IMR-90 (cell line): ENCODE results near the gene FAM219A. TPM values are rescaled to one million over a fixed set of nuclear protein-coding genes. Genes with fewer than 3 reads are reported as not detected.

Experiments
- ATAC-seq: fragments of 200-7000 bp; cut with Tn5 transposase; 2 replicates; pipeline ENCODE4 v1.9.1; 2020; ENCODE audit warnings: low read depth, mild to moderate bottlenecking, moderate library complexity
- BruUV-seq: library from RNA; stranded (reverse); fragments of 400-500 nt; replicated peaks from 2 replicates; lab custom pipeline; 2021; lab: Mats Ljungman, UMichigan
- CTCF ChIA-PET: fragments of 300-600 bp; formaldehyde crosslinking; extraction: SDS; loops from one replicate; lab custom pipeline; 2021; ENCODE audit warnings: antibody characterized with exemption; lab: Yijun Ruan, JAX
- POLR2A ChIA-PET: fragments of 300-600 bp; sonication (Branson Sonifier 250); formaldehyde crosslinking; loops from one replicate; lab custom pipeline; 2022; ENCODE audit warnings: antibody characterized with exemption; ENCODE audit not compliant: unreplicated experiment; lab: Charles Lee
- DNase-seq: peaks from one replicate; pipeline ENCODE4 v3.0.0; 2013
- H2AFZ ChIP-seq: replicated peaks from 2 replicates; pipeline ENCODE3; 2013; ENCODE audit warnings: low read length, mild to moderate bottlenecking; ENCODE audit not compliant: poor library complexity
- H2AK5ac ChIP-seq: 2 replicates; pipeline ENCODE4 v1.6.1; 2013; ENCODE audit warnings: low read depth, low read length, inconsistent platforms
- H2AK9ac ChIP-seq: replicated peaks from 2 replicates; pipeline ENCODE3; 2013; ENCODE audit warnings: mild to moderate bottlenecking, low read depth, low read length, moderate library complexity; ENCODE audit not compliant: poor library complexity
- H2BK120ac ChIP-seq: 2 replicates; pipeline ENCODE4 v1.6.1; 2013; ENCODE audit warnings: low read depth, low read length, inconsistent platforms
- H2BK15ac ChIP-seq: 3 replicates; pipeline ENCODE4 v1.6.1; 2013; ENCODE audit warnings: low read depth, low read length, inconsistent platforms
- H2BK20ac ChIP-seq: 2 replicates; pipeline ENCODE4 v1.6.1; 2013; ENCODE audit warnings: low read depth, mild to moderate bottlenecking, inconsistent platforms, low read length, moderate library complexity
- H2BK5ac ChIP-seq: 2 replicates; pipeline ENCODE4 v1.6.1; 2013; ENCODE audit warnings: mild to moderate bottlenecking, low read depth, low read length, inconsistent platforms; ENCODE audit not compliant: poor library complexity, severe bottlenecking
- H3K14ac ChIP-seq: replicated peaks from 2 replicates; pipeline ENCODE4 v1.6.1; 2013; ENCODE audit warnings: low read depth, low read length, inconsistent platforms
- H3K18ac ChIP-seq: 2 replicates; pipeline ENCODE4 v1.6.1; 2013; ENCODE audit warnings: low read depth, low read length, control low read depth
- H3K23ac ChIP-seq: 2 replicates; pipeline ENCODE4 v1.6.1; 2013; ENCODE audit warnings: low read depth, low read length, inconsistent platforms
- H3K27ac ChIP-seq: 2 replicates; pipeline ENCODE4 v1.5.1; 2013; ENCODE audit warnings: mild to moderate bottlenecking, control low read depth, low read length; ENCODE audit not compliant: insufficient read depth
- H3K27me3 ChIP-seq: 2 replicates; pipeline ENCODE4 v1.6.1; 2013; ENCODE audit warnings: low read length; ENCODE audit not compliant: control insufficient read depth, insufficient read depth
- H3K36me3 ChIP-seq: 2 replicates; pipeline ENCODE4 v1.6.1; 2013; ENCODE audit warnings: low read length, mixed read lengths; ENCODE audit not compliant: control insufficient read depth, insufficient read depth
- H3K4ac ChIP-seq: 2 replicates; pipeline ENCODE4 v1.6.1; 2013; ENCODE audit warnings: low read depth, low read length, inconsistent platforms
- H3K4me1 ChIP-seq: 2 replicates; pipeline ENCODE4 v1.6.1; 2013; ENCODE audit warnings: low read length, mixed read lengths; ENCODE audit not compliant: control insufficient read depth, insufficient read depth
- H3K4me2 ChIP-seq: 2 replicates; pipeline ENCODE4 v1.6.1; 2013; ENCODE audit warnings: low read depth, mild to moderate bottlenecking, control low read depth, low read length, moderate library complexity
- H3K4me3 ChIP-seq: 2 replicates; pipeline ENCODE4 v1.5.1; 2013; ENCODE audit warnings: low read depth, mild to moderate bottlenecking, control low read depth, low read length, moderate library complexity; ENCODE audit not compliant: insufficient read depth
- H3K56ac ChIP-seq: 2 replicates; pipeline ENCODE4 v1.6.1; 2013; ENCODE audit warnings: low read length, inconsistent platforms; ENCODE audit not compliant: insufficient read depth; ENCODE audit errors: extremely low read depth
- H3K79me1 ChIP-seq, 2 experiments: 2 replicates each; pipeline ENCODE4 v1.6.1; 2013; ENCODE audit warnings: low read length in 2 of 2, inconsistent platforms in 1 of 2, low read depth in 1 of 2
- H3K9ac ChIP-seq: 2 replicates; pipeline ENCODE4 v1.6.1; 2013; ENCODE audit warnings: low read depth, low read length, control low read depth
- H3K9me1 ChIP-seq: 2 replicates; pipeline ENCODE4 v1.6.1; 2013; ENCODE audit warnings: low read length, inconsistent platforms; ENCODE audit not compliant: insufficient read depth
- H3K9me3 ChIP-seq: 2 replicates; pipeline ENCODE4 v1.6.1; 2013; ENCODE audit warnings: low read length; ENCODE audit not compliant: control insufficient read depth, insufficient read depth
- H4K20me1 ChIP-seq: 2 replicates; pipeline ENCODE4 v1.6.1; 2013; ENCODE audit warnings: low read length, inconsistent platforms; ENCODE audit not compliant: insufficient read depth
- H4K5ac ChIP-seq: 2 replicates; pipeline ENCODE4 v1.6.1; 2013; ENCODE audit warnings: mild to moderate bottlenecking, low read depth, low read length, control low read depth
- H4K8ac ChIP-seq, 2 experiments: 2 replicates each; pipeline ENCODE4 v1.6.1; 2013; ENCODE audit warnings: low read depth in 2 of 2, low read length in 2 of 2, control low read depth in 1 of 2, inconsistent platforms in 1 of 2
- H4K91ac ChIP-seq: 2 replicates; pipeline ENCODE4 v1.6.1; 2013; ENCODE audit warnings: low read depth, low read length, inconsistent platforms; ENCODE audit not compliant: insufficient read depth
- BHLHE40 ChIP-seq: fragments of 150-350 bp; IDR thresholded peaks from 2 replicates; pipeline ENCODE4 v1.6.1; 2016; ENCODE audit warnings: mild to moderate bottlenecking, low read depth, low read length
- CHD1 ChIP-seq: IDR thresholded peaks from 2 replicates; pipeline ENCODE4 v1.6.1; 2012; ENCODE audit warnings: low read depth, low read length, improper control_type of control experiment
- ELK1 ChIP-seq: fragments of 150-350 bp; IDR thresholded peaks from 2 replicates; pipeline ENCODE4 v1.6.1; 2016; ENCODE audit warnings: low read depth, mild to moderate bottlenecking, low read length, moderate library complexity, borderline replicate concordance
- MAFK ChIP-seq: IDR thresholded peaks from 2 replicates; pipeline ENCODE4 v1.6.1; 2012; ENCODE audit warnings: low read depth, low read length, improper control_type of control experiment
- MAZ ChIP-seq: IDR thresholded peaks from 2 replicates; pipeline ENCODE4 v1.6.1; 2012; ENCODE audit warnings: low read depth, mild to moderate bottlenecking, low read length, improper control_type of control experiment, moderate library complexity, borderline replicate concordance
- POLR2A ChIP-seq: IDR thresholded peaks from 2 replicates; pipeline ENCODE4 v1.6.1; 2012; ENCODE audit warnings: mild to moderate bottlenecking, low read depth, low read length
- RAD21 ChIP-seq: IDR thresholded peaks from 2 replicates; pipeline ENCODE4 v1.6.1; 2012; ENCODE audit warnings: low read length, improper control_type of control experiment
- USF2 ChIP-seq: fragments of 150-350 bp; IDR thresholded peaks from 2 replicates; pipeline ENCODE4 v1.6.1; 2017; ENCODE audit warnings: mild to moderate bottlenecking, antibody characterized with exemption, low read length, low read depth
- WGBS, 2 experiments: methylation state at CpG; one replicate each; pipeline versions ENCODE4 v1.1.5 to v1.1.7; 2013; ENCODE audit warnings: missing lambda C conversion rate in 2 of 2; ENCODE audit not compliant: insufficient read length in 1 of 2; ENCODE audit errors: extremely low coverage in 2 of 2; 5-methylcytosine and 5-hydroxymethylcytosine counted together
- dilution Hi-C: fragments of 300-500 bp; cut with HindIII; formaldehyde crosslinking; loops from one replicate; pipeline ENCODE4 v1.14.3; 2018; ENCODE audit warnings: low sequenced_read_pairs; ENCODE audit not compliant: unreplicated experiment
- in situ Hi-C: fragments of 300-500 bp; cut with MboI; formaldehyde crosslinking; loops from 3 replicates; pipeline ENCODE4 v1.14.3; 2019; ENCODE audit warnings: low sequenced_read_pairs, inconsistent platforms, mixed read lengths
- intact Hi-C: fragments of 100-400 bp; cut with micrococcal nuclease; formaldehyde crosslinking; loops from 2 replicates; pipeline ENCODE4 v1.10.0; 2022
- polyA plus RNA-seq, 3 experiments: library from polyadenylated mRNA; depleted of rRNA; stranded (reverse); fragments of >200 nt; gene quantifications; 2 replicates each; pipeline ENCODE4 v1.2.3, GENCODE V29; 2012; ENCODE audit warnings: low replicate concordance in 1 of 3
- total RNA-seq: library from RNA; depleted of rRNA; stranded (reverse); fragments of >200 nt; gene quantifications from 2 replicates; pipeline ENCODE4 v1.2.3, GENCODE V29; 2012

Gene FAM219A
- total and polyA plus RNA-seq, 2 of the 4 experiments (the other 2 are of a cell fraction) = 4.8 to 20.8 TPM

- Histone ChIP-seq H4K5ac (no peak overlapping the region), H2BK20ac (no peak overlapping the region), H3K56ac (no peak overlapping the region), H2BK5ac (no peak overlapping the region), H3K4ac (no peak overlapping the region), H3K4me1 (no peaks in the 10 kb centered on the region), H3K18ac (no peak overlapping the region), H2AK9ac (no peak overlapping the region), H4K8ac (no peak overlapping the region), H3K4me3 (no peak overlapping the region), H4K20me1 (no peaks in the 10 kb centered on the region), H3K14ac (no peak overlapping the region), H4K91ac (no peak overlapping the region), H3K36me3 (no peaks in the 10 kb centered on the region), H3K9me1 (no peaks in the 10 kb centered on the region), H3K27me3 (peaks cover 19% of the 10 kb centered on the region), H2AFZ (no peak overlapping the region), H3K79me1 (no peaks in the 10 kb centered on the region), H2BK120ac (no peak overlapping the region), H3K4me2 (no peak overlapping the region), H3K9ac (no peak overlapping the region), H2BK15ac (no peak overlapping the region), H3K27ac (no peak overlapping the region), H2AK5ac (no peak overlapping the region), H3K9me3 (no peaks in the 10 kb centered on the region), H3K23ac (no peak overlapping the region)
- CTCF ChIA-PET = no interaction called here
- dilution Hi-C loops = no loop called here
- BruUV-seq = no TSS peak
- ATAC-seq (no peak), DNase-seq (no peak)
- WGBS, 2 experiments = 60% methylated on average over 1 of the region's 2 CpGs; no CpG with 5 or more reads in 1 of the 2 experiments
- intact Hi-C loops = no loop called here
- in situ Hi-C loops = no loop called here
- POLR2A ChIA-PET = no interaction called here
- TF ChIP-seq ELK1 (no peak), POLR2A (no peak), RAD21 (no peak), CHD1 (no peak), MAFK (no peak), USF2 (no peak), MAZ (no peak), BHLHE40 (no peak)
Measured at GRCh38 chr9:34464571-34464970, 6.2 kb upstream of the FAM219A start.
